ENCODE data around the gene ACAT1.

DNA sequence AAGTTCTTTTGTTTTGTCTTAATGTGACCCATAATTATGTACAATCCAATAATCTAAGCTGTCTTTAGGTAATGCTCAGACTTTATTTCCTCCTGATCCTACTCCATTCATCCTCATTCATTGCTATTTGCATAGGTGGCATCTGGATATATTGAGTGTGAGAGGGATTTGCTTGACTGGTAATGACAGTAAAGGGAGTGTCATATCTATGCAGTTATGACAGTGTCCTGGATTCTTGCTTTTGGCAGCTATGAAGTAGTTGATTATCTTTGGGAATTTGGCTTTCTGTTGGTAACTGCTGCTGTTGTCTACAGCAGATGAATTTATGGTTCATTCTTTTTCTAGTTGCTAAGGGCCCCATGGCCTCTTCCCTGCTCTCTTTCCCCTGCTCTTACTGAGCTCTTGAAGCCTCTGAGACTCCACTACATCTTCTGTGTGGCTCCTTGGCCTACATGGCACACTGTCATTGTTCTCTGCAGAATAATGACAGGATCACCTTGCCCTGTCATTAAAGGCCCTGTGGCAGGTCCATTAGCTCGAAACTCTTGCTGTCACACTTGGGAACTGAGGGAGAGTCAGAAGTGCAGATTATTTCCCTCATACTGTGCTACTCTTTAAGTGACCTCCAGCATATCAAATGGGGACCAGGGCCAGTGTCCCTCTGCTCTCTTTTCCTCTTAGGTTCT, 20.1 kb upstream of the ACAT1 start:
- TF ChIP-seq, protein P1, sequence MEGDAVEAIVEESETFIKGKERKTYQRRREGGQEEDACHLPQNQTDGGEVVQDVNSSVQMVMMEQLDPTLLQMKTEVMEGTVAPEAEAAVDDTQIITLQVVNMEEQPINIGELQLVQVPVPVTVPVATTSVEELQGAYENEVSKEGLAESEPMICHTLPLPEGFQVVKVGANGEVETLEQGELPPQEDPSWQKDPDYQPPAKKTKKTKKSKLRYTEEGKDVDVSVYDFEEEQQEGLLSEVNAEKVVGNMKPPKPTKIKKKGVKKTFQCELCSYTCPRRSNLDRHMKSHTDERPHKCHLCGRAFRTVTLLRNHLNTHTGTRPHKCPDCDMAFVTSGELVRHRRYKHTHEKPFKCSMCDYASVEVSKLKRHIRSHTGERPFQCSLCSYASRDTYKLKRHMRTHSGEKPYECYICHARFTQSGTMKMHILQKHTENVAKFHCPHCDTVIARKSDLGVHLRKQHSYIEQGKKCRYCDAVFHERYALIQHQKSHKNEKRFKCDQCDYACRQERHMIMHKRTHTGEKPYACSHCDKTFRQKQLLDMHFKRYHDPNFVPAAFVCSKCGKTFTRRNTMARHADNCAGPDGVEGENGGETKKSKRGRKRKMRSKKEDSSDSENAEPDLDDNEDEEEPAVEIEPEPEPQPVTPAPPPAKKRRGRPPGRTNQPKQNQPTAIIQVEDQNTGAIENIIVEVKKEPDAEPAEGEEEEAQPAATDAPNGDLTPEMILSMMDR (conservative IDR thresholded peaks at IDR 0.05; ENCODE audit: low read depth, low read length): no peak
- no peak for TF ChIP-seq EZH2 (IDR thresholded peaks at IDR 0.05; ENCODE audit: borderline replicate concordance, low read depth, low read length, poor library complexity, severe bottlenecking)

All from A673 (cell line).